GM12891 (cell line): Measurements from ENCODE around the gene SMOC2.
"Not testable (repeated sequence)": the region's sequence is repeated elsewhere in the genome, so short reads cannot be mapped to it uniquely, and the experiment has no call there.

Experiments used
- DNase-seq: peaks from one replicate; pipeline ENCODE4 v3.0.0; 2011; ENCODE audit warnings: low spot score; ENCODE audit not compliant: insufficient read length
- FAIRE-seq: peaks from 2 replicates; lab custom pipeline; 2011; peaks lifted over from hg19 to GRCh38; lab: Jason Lieb, UNC
- PAX5 ChIP-seq: IDR thresholded peaks from 2 replicates; pipeline ENCODE4 v1.6.1; 2011; ENCODE audit warnings: low read length, moderate library complexity, mild to moderate bottlenecking; ENCODE audit not compliant: insufficient read depth, severe bottlenecking
- POLR2A ChIP-seq: IDR thresholded peaks from 2 replicates; pipeline ENCODE4 v1.6.1; 2011; ENCODE audit warnings: low read depth, low read length, control low read depth
- POLR2AphosphoS5 ChIP-seq: IDR thresholded peaks from 2 replicates; pipeline ENCODE4 v1.6.1; 2011; ENCODE audit warnings: low read depth, low read length, control low read depth
- POU2F2 ChIP-seq: IDR thresholded peaks from 2 replicates; pipeline ENCODE4 v1.6.1; 2011; ENCODE audit warnings: low read depth, mild to moderate bottlenecking, control low read depth, low read length, moderate library complexity
- SPI1 ChIP-seq: IDR thresholded peaks from 2 replicates; pipeline ENCODE4 v1.6.1; 2011; ENCODE audit warnings: low read depth, low read length, control low read depth
- TAF1 ChIP-seq: IDR thresholded peaks from 2 replicates; pipeline ENCODE4 v1.6.1; 2011; ENCODE audit warnings: low read depth, low read length, control low read depth

Gene SMOC2

GRCh38 chr6:168686831-168687730, 246.1 kb downstream of the SMOC2 start:
- TF ChIP-seq POLR2AphosphoS5: no peak
- TF ChIP-seq POLR2A: no peak
- TF ChIP-seq PAX5: no peak
- no peak for TF ChIP-seq TAF1
- no peak for TF ChIP-seq POU2F2
- FAIRE-seq (no peak), DNase-seq (no peak)

GRCh38 chr6:168690271-168690670, 249.3 kb downstream of the SMOC2 start:
- no peak for DNase-seq
- no peak for TF ChIP-seq POU2F2
- no peak for TF ChIP-seq SPI1
- TF ChIP-seq POLR2A: no peak
- TF ChIP-seq POLR2AphosphoS5: no peak
- TF ChIP-seq TAF1: no peak
- no peak for TF ChIP-seq PAX5
- FAIRE-seq: no peak

- TF ChIP-seq TAF1: no peak
- TF ChIP-seq POU2F2: no peak
- no peak for TF ChIP-seq SPI1
- no peak for TF ChIP-seq POLR2A
- no peak for TF ChIP-seq POLR2AphosphoS5
- TF ChIP-seq PAX5: no peak
These were observed 250.8 kb downstream of the SMOC2 start for GRCh38 chr6:168691774-168692173.

DNA sequence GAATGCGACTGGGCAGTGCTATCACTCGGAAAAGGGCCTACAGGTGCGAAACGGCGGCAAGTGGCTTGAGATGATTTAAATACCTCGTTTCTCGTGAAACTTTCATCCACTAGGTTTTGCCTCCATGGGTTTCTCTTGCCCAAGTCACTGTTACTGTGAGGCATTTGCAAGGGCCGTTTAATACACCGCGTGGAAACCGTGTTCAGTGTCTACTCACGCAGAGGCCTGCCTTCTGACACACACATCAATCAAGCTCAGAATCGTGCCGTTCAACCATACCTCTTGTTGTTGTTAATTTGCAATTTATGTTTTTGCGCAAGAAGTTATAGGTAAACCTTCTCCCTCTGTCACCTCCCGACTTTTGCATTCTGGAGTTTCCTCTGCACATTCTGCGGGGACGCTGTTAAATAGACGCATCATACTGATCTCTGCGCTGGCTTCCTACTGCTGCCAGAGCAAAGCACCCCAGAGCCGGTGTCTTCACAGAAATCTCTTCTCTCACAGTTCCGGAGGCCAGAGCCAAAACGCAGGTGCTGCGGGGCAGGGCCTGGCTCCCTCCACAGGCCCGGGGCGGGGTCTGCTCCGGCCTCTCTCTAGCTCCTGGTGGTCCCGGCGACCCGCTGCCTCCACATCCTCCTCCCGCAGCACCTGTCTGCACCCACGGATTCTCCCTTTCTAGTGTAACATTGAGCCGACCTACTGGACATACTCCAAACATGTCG, 251.4 kb downstream of the SMOC2 start:
- no peak for FAIRE-seq
- DNase-seq: no peak
- TF ChIP-seq SPI1: no peak
- no peak for TF ChIP-seq POU2F2
- TF ChIP-seq TAF1: no peak
- TF ChIP-seq PAX5: no peak
- TF ChIP-seq POLR2A: no peak
- no peak for TF ChIP-seq POLR2AphosphoS5

More at GRCh38 chr6:168691774-168692173, 250.8 kb downstream of the SMOC2 start:
- DNase-seq (no peak), FAIRE-seq (no peak)

DNA sequence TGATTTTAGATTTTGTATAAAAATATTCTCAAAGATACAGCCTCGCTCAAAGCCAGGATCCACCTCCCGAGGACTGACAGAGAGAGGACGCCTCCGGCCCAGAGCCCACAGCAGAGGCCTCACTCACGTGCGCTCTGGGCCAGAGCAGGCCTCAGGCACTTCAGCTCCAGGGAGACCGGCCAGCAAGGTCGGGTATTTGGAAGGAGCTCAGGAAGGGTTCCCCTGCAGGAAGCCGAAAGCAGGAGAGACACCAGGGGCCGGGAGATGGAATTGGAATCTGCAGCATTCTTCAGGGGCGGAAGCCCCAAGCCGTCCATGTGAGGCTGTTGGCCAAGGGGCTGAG, 251.9 kb downstream of the SMOC2 start:
- DNase-seq, FAIRE-seq: not testable (repeated sequence)

GRCh38 chr6:168694797-168695196, 253.8 kb downstream of the SMOC2 start:
- not testable (repeated sequence) for DNase-seq, FAIRE-seq

- DNase-seq (no peak), FAIRE-seq (no peak)
- TF ChIP-seq POLR2A (no peak), SPI1 (no peak), POLR2AphosphoS5 (no peak), TAF1 (no peak), POU2F2 (no peak), PAX5 (no peak)
These were observed 254.7 kb downstream of the SMOC2 start for GRCh38 chr6:168695701-168696100.

DNA sequence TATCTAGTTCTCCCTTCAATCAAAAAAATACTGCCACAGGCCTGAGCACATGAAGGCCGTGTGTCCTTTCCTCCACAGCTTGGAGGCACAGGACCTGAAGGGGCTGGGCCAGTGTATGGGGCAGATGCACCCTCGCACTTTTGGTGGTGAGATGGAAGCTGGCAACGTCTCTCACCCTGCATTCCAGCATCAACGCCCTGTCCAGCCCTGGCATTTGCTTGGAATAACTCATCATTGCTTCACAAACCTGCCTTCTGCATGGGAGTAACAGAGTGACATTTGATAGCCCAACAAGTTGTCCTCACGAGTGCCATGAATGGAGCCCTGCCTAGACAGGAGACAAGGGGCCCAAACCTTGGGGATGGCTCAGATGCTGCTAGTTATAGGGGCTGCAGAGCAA, 257.9 kb downstream of the SMOC2 start:
- no peak for DNase-seq
- no peak for FAIRE-seq
- TF ChIP-seq SPI1 (no peak), POU2F2 (no peak), POLR2A (no peak), PAX5 (no peak), TAF1 (no peak), POLR2AphosphoS5 (no peak)

GRCh38 chr6:168699631-168700295, 258.8 kb downstream of the SMOC2 start:
- no peak for DNase-seq
- TF ChIP-seq SPI1 (no peak), PAX5 (no peak), TAF1 (no peak), POU2F2 (no peak), POLR2AphosphoS5 (no peak), POLR2A (no peak)
- FAIRE-seq: no peak

GRCh38 chr6:168700880-168701279, 259.9 kb downstream of the SMOC2 start:
- no peak for FAIRE-seq
- TF ChIP-seq SPI1 (no peak), POLR2AphosphoS5 (no peak), TAF1 (no peak), POU2F2 (no peak), PAX5 (no peak), POLR2A (no peak)
- no peak for DNase-seq
